Endothelial cell (in vitro differentiated cells): ENCODE data around the gene XPNPEP3. TPM values are rescaled to one million over a fixed set of nuclear protein-coding genes. Genes with fewer than 3 reads are reported as not detected.
"Not testable (repeated sequence)": the region's sequence is repeated elsewhere in the genome, so short reads cannot be mapped to it uniquely, and the experiment has no call there.

ENCODE experiments used
- DNase-seq: peaks from one replicate; pipeline ENCODE4 v3.0.0; 2021; ENCODE audit warnings: low spot score
- H3K27ac Mint-ChIP-seq: one replicate; pipeline ENCODE4 v1.8.0; 2021; ENCODE audit warnings: mixed read lengths, inconsistent platforms; ENCODE audit not compliant: unreplicated experiment
- H3K27me3 Mint-ChIP-seq: one replicate; pipeline ENCODE4 v1.8.0; 2021; ENCODE audit warnings: mild to moderate bottlenecking, moderate library complexity, mixed read lengths, inconsistent platforms; ENCODE audit not compliant: unreplicated experiment
- H3K36me3 Mint-ChIP-seq: one replicate; pipeline ENCODE4 v1.8.0; 2021; ENCODE audit warnings: mild to moderate bottlenecking, low read depth, mixed read lengths, inconsistent platforms; ENCODE audit not compliant: unreplicated experiment
- H3K4me1 Mint-ChIP-seq: one replicate; pipeline ENCODE4 v1.8.0; 2021; ENCODE audit warnings: mild to moderate bottlenecking, mixed read lengths, inconsistent platforms; ENCODE audit not compliant: unreplicated experiment
- H3K4me3 Mint-ChIP-seq: one replicate; pipeline ENCODE4 v1.8.0; 2021; ENCODE audit warnings: mild to moderate bottlenecking, mixed read lengths, inconsistent platforms; ENCODE audit not compliant: unreplicated experiment
- H3K9me3 Mint-ChIP-seq: one replicate; pipeline ENCODE4 v1.8.0; 2021; ENCODE audit warnings: mixed read lengths, inconsistent platforms; ENCODE audit not compliant: unreplicated experiment
- total RNA-seq: library from RNA; stranded (reverse); fragmentation: NEBNext Ultra II Directional; extraction: Animal tissue kit (Norgen Biotek cat#: 25700); gene quantifications from one replicate; pipeline ENCODE4 v1.2.1, GENCODE V29; 2021; ENCODE audit not compliant: unreplicated experiment
- TF ChIP-seq, protein P1 (sequence below): fragments of 200-600 bp; sonication (generic); IDR thresholded peaks from one replicate; pipeline ENCODE4 v1.5.0; 2021; ENCODE audit warnings: antibody characterized with exemption; ENCODE audit not compliant: unreplicated experiment

XPNPEP3 gene
- total RNA-seq, 1 donor from 2014 or later = 23.5 TPM

- Mint-ChIP-seq H3K4me1 (no peaks in the 10 kb centered on the region), H3K27me3 (peaks cover 2% of the 10 kb centered on the region), H3K36me3 (peaks cover 26% of the 10 kb centered on the region), H3K9me3 (no peaks in the 10 kb centered on the region), H3K27ac (no peak overlapping the region), H3K4me3 (no peak overlapping the region)
- TF ChIP-seq, protein P1, sequence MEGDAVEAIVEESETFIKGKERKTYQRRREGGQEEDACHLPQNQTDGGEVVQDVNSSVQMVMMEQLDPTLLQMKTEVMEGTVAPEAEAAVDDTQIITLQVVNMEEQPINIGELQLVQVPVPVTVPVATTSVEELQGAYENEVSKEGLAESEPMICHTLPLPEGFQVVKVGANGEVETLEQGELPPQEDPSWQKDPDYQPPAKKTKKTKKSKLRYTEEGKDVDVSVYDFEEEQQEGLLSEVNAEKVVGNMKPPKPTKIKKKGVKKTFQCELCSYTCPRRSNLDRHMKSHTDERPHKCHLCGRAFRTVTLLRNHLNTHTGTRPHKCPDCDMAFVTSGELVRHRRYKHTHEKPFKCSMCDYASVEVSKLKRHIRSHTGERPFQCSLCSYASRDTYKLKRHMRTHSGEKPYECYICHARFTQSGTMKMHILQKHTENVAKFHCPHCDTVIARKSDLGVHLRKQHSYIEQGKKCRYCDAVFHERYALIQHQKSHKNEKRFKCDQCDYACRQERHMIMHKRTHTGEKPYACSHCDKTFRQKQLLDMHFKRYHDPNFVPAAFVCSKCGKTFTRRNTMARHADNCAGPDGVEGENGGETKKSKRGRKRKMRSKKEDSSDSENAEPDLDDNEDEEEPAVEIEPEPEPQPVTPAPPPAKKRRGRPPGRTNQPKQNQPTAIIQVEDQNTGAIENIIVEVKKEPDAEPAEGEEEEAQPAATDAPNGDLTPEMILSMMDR = no peak
- DNase-seq = no peak
These were observed 51.9 kb downstream of the XPNPEP3 start for GRCh38 chr22:40908895-40909294.

DNA sequence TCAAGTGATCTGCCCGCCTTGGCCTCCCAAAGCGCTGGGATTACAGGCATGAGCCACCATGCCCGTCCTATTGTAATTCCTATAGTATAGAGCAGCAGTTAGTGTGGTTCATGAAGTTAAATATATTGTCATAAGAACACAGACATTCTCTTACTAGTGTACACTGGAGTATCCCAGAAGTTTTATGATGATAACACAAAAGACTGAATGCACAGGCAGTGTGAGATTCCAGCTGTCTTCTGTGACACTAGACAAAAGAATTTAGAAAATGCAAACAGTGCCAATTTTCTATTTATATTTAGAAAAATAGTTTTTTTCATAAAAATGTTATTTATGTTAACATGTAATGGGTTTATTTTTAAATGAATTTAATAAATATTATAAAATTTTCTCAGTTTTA lies 54.8 kb downstream of the XPNPEP3 start:
- no peak overlapping the region for H3K4me3 Mint-ChIP-seq
- no peak overlapping the region for H3K27ac Mint-ChIP-seq
- no peaks in the 10 kb centered on the region for H3K4me1 Mint-ChIP-seq
- TF ChIP-seq, protein P1 = no peak
- no peak for DNase-seq
- H3K36me3 Mint-ChIP-seq = peaks cover 30% of the 10 kb centered on the region
- H3K9me3 Mint-ChIP-seq = no peaks in the 10 kb centered on the region
- H3K27me3 Mint-ChIP-seq = no peaks in the 10 kb centered on the region

GRCh38 chr22:40912987-40913386 lies 56.0 kb downstream of the XPNPEP3 start:
- not testable (repeated sequence) for H3K4me3 Mint-ChIP-seq, H3K4me1 Mint-ChIP-seq, H3K27me3 Mint-ChIP-seq, DNase-seq, H3K27ac Mint-ChIP-seq, H3K9me3 Mint-ChIP-seq
- H3K36me3 Mint-ChIP-seq = peaks cover 25% of the 10 kb centered on the region

DNA sequence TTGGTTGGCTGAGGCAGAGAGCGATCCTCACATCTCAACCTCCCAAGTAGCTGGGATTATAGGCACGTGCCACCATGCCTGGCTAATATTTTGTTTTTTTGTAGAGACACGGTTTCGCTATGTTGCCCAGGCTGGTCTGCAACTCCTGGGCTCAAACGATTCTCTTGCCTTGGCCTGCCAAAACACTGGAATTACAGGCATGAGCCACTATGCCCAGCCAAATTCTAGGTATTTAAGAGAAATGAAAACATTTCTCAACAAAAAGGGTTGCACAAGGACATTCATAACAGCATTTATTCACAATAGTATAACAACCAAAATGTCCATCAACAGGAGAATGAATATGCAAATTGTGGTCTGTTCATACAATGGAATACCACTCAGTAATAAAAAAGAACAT lies 62.5 kb downstream of the XPNPEP3 start:
- TF ChIP-seq, protein P1 = no peak
- Mint-ChIP-seq H3K27ac (no peak overlapping the region), H3K4me1 (peaks cover 4% of the 10 kb centered on the region), H3K27me3 (peaks cover 3% of the 10 kb centered on the region), H3K9me3 (no peaks in the 10 kb centered on the region), H3K4me3 (no peak overlapping the region), H3K36me3 (peaks cover 21% of the 10 kb centered on the region)
- DNase-seq = no peak

- Mint-ChIP-seq H3K4me1 (peaks cover 4% of the 10 kb centered on the region), H3K9me3 (no peaks in the 10 kb centered on the region), H3K27ac (no peak overlapping the region), H3K4me3 (no peak overlapping the region), H3K27me3 (peaks cover 3% of the 10 kb centered on the region), H3K36me3 (peaks cover 16% of the 10 kb centered on the region)
- DNase-seq = no peak
- TF ChIP-seq, protein P1 = no peak
These were observed 63.6 kb downstream of the XPNPEP3 start for GRCh38 chr22:40920526-40920925.
